ENCODE results near the gene THEM4. TPM values are rescaled to one million over a fixed set of nuclear protein-coding genes. Genes with fewer than 3 reads are reported as not detected.

The THEM4 gene
- total RNA-seq, 1 experiment from 2014 or later, result 10.9 TPM

DNA sequence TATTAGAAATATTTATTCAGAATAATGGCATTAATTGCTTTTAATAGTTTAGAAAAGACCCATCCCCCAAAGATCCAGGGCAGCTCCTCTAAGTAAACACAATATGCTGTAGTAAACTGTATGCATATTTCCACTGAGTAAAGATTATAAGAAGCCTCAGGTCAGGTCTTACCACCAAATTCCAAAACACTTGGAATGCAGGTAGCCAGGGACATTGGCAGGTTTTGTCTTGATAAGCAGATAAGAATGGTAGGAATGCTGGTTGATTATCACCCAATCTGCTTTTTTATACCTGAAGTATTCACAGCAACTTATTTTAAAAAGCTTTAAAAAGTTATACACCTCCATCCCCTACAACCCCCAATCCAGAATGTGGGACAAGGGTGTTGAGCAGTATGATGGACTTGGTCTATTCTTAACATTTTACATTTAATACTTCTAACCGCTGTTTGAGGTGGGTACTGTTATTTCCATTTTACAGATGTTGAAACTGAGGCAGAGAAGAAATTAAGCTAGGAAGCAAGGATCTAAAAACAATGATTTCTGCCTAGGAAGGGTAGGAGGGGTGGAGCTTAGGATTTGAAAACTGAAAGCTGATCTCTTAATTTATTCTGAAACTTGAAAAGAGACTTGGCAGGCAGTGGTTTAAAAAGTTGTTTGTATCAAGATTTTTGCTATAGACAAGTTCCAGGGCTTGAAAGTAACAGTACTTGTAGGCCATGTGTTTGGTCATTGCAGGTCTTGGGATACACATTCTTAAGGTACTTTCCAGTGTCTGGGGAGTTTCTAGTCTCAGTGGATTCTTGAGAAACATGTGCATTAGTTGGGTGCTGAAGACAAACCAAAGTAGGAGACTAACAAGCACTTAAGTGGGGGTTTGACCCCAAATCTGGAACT is 15.6 kb upstream of the THEM4 start:
- POLR2A ChIA-PET, result no interaction called here
- H3K27ac Mint-ChIP-seq, result 0 out of 2 replicates have a peak overlapping the region, but pooled peaks have one; percentile 21
- peaks cover 19% of the 10 kb centered on the region for H3K4me1 Mint-ChIP-seq
- ATAC-seq (no peak), DNase-seq (ENCODE audit: low spot score) (no peak)
- TF ChIP-seq, protein P1, sequence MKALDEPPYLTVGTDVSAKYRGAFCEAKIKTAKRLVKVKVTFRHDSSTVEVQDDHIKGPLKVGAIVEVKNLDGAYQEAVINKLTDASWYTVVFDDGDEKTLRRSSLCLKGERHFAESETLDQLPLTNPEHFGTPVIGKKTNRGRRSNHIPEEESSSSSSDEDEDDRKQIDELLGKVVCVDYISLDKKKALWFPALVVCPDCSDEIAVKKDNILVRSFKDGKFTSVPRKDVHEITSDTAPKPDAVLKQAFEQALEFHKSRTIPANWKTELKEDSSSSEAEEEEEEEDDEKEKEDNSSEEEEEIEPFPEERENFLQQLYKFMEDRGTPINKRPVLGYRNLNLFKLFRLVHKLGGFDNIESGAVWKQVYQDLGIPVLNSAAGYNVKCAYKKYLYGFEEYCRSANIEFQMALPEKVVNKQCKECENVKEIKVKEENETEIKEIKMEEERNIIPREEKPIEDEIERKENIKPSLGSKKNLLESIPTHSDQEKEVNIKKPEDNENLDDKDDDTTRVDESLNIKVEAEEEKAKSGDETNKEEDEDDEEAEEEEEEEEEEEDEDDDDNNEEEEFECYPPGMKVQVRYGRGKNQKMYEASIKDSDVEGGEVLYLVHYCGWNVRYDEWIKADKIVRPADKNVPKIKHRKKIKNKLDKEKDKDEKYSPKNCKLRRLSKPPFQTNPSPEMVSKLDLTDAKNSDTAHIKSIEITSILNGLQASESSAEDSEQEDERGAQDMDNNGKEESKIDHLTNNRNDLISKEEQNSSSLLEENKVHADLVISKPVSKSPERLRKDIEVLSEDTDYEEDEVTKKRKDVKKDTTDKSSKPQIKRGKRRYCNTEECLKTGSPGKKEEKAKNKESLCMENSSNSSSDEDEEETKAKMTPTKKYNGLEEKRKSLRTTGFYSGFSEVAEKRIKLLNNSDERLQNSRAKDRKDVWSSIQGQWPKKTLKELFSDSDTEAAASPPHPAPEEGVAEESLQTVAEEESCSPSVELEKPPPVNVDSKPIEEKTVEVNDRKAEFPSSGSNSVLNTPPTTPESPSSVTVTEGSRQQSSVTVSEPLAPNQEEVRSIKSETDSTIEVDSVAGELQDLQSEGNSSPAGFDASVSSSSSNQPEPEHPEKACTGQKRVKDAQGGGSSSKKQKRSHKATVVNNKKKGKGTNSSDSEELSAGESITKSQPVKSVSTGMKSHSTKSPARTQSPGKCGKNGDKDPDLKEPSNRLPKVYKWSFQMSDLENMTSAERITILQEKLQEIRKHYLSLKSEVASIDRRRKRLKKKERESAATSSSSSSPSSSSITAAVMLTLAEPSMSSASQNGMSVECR (CRISPR knock-in tag; IDR thresholded peaks at IDR 0.05; ENCODE audit: borderline replicate concordance), result no peak
- no peak for TF ChIP-seq RORB (CRISPR knock-in tag; IDR thresholded peaks at IDR 0.05)
- no peak for TF ChIP-seq ZNF121 (CRISPR knock-in tag; IDR thresholded peaks at IDR 0.05)
- no peak for TF ChIP-seq FOXP1 (CRISPR knock-in tag; IDR thresholded peaks at IDR 0.05; ENCODE audit: borderline replicate concordance)
- TF ChIP-seq GABPB1 (CRISPR knock-in tag; IDR thresholded peaks at IDR 0.05), result no peak
- TF ChIP-seq, protein P2, sequence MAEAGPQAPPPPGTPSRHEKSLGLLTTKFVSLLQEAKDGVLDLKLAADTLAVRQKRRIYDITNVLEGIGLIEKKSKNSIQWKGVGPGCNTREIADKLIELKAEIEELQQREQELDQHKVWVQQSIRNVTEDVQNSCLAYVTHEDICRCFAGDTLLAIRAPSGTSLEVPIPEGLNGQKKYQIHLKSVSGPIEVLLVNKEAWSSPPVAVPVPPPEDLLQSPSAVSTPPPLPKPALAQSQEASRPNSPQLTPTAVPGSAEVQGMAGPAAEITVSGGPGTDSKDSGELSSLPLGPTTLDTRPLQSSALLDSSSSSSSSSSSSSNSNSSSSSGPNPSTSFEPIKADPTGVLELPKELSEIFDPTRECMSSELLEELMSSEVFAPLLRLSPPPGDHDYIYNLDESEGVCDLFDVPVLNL (CRISPR knock-in tag; IDR thresholded peaks at IDR 0.05; ENCODE audit: borderline replicate concordance, low read depth), result no peak
- TF ChIP-seq, protein P3, sequence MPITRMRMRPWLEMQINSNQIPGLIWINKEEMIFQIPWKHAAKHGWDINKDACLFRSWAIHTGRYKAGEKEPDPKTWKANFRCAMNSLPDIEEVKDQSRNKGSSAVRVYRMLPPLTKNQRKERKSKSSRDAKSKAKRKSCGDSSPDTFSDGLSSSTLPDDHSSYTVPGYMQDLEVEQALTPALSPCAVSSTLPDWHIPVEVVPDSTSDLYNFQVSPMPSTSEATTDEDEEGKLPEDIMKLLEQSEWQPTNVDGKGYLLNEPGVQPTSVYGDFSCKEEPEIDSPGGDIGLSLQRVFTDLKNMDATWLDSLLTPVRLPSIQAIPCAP (CRISPR knock-in tag; IDR thresholded peaks at IDR 0.05), result no peak
- no peak for TF ChIP-seq GRHL2 (CRISPR knock-in tag; IDR thresholded peaks at IDR 0.05; ENCODE audit: insufficient replicate concordance, severe bottlenecking)
- TF ChIP-seq TP53 (CRISPR knock-in tag; IDR thresholded peaks at IDR 0.05), result no peak
- no peak for TF ChIP-seq CREM (CRISPR knock-in tag; IDR thresholded peaks at IDR 0.05)
- no peak for TF ChIP-seq FOXJ3 (CRISPR knock-in tag; IDR thresholded peaks at IDR 0.05; ENCODE audit: borderline replicate concordance)
- H3K9me3 Mint-ChIP-seq, result peaks cover 5% of the 10 kb centered on the region
- H3K4me3 Mint-ChIP-seq, result no peak overlapping the region
- no peaks in the 10 kb centered on the region for H3K27me3 Mint-ChIP-seq (ENCODE audit: low read depth)
- peaks cover under 1% of the 10 kb centered on the region; the same call in 1 of the 2 replicates for H3K36me3 Mint-ChIP-seq
- CTCF ChIA-PET, result interaction anchor here (0.8 kb wide), 1 partner anchor 77 kb away, joined by 3 read pairs; no protein-coding TSS in a partner anchor

DNA sequence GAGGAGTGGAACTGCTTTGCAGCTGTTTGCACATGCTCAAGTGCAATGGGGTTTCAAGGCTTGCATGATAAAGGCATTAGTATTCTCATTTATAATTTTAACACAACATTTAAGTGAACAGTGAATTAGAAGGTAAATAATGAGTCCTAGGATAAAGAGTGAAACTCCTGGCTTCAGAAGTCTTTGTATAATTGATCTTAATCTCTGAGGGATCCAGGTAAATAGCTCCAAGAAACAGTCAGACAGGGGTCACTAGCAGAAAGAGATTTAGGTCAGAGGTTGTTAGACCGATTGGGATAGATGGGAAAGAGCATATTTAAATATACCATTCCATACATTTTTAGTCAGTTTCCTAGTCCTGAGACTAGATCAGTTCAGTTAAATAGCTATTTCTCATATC is 14.1 kb upstream of the THEM4 start:
- CTCF ChIA-PET, result interaction anchor here (1.1 to 1.3 kb wide), 2 partner anchors 45 to 78 kb away, joined by 3 read pairs; no protein-coding TSS in a partner anchor
- POLR2A ChIA-PET, result no interaction called here
- DNase-seq (ENCODE audit: low spot score), result no peak
- Mint-ChIP-seq H3K27ac (no peak overlapping the region), H3K4me1 (peaks cover 23% of the 10 kb centered on the region), H3K27me3 (ENCODE audit: low read depth) (no peaks in the 10 kb centered on the region), H3K9me3 (no peaks in the 10 kb centered on the region), H3K4me3 (no peak overlapping the region), H3K36me3 (no peaks in the 10 kb centered on the region)
- no peak for ATAC-seq
- TF ChIP-seq ZBTB21 (CRISPR knock-in tag; IDR thresholded peaks at IDR 0.05; ENCODE audit: borderline replicate concordance), result no peak
- TF ChIP-seq, protein P4, sequence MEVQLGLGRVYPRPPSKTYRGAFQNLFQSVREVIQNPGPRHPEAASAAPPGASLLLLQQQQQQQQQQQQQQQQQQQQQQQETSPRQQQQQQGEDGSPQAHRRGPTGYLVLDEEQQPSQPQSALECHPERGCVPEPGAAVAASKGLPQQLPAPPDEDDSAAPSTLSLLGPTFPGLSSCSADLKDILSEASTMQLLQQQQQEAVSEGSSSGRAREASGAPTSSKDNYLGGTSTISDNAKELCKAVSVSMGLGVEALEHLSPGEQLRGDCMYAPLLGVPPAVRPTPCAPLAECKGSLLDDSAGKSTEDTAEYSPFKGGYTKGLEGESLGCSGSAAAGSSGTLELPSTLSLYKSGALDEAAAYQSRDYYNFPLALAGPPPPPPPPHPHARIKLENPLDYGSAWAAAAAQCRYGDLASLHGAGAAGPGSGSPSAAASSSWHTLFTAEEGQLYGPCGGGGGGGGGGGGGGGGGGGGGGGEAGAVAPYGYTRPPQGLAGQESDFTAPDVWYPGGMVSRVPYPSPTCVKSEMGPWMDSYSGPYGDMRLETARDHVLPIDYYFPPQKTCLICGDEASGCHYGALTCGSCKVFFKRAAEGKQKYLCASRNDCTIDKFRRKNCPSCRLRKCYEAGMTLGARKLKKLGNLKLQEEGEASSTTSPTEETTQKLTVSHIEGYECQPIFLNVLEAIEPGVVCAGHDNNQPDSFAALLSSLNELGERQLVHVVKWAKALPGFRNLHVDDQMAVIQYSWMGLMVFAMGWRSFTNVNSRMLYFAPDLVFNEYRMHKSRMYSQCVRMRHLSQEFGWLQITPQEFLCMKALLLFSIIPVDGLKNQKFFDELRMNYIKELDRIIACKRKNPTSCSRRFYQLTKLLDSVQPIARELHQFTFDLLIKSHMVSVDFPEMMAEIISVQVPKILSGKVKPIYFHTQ (CRISPR knock-in tag; IDR thresholded peaks at IDR 0.05), result no peak
- TF ChIP-seq, protein P5, sequence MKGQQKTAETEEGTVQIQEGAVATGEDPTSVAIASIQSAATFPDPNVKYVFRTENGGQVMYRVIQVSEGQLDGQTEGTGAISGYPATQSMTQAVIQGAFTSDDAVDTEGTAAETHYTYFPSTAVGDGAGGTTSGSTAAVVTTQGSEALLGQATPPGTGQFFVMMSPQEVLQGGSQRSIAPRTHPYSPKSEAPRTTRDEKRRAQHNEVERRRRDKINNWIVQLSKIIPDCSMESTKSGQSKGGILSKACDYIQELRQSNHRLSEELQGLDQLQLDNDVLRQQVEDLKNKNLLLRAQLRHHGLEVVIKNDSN (CRISPR knock-in tag; IDR thresholded peaks at IDR 0.05), result no peak
- TF ChIP-seq, protein P6, sequence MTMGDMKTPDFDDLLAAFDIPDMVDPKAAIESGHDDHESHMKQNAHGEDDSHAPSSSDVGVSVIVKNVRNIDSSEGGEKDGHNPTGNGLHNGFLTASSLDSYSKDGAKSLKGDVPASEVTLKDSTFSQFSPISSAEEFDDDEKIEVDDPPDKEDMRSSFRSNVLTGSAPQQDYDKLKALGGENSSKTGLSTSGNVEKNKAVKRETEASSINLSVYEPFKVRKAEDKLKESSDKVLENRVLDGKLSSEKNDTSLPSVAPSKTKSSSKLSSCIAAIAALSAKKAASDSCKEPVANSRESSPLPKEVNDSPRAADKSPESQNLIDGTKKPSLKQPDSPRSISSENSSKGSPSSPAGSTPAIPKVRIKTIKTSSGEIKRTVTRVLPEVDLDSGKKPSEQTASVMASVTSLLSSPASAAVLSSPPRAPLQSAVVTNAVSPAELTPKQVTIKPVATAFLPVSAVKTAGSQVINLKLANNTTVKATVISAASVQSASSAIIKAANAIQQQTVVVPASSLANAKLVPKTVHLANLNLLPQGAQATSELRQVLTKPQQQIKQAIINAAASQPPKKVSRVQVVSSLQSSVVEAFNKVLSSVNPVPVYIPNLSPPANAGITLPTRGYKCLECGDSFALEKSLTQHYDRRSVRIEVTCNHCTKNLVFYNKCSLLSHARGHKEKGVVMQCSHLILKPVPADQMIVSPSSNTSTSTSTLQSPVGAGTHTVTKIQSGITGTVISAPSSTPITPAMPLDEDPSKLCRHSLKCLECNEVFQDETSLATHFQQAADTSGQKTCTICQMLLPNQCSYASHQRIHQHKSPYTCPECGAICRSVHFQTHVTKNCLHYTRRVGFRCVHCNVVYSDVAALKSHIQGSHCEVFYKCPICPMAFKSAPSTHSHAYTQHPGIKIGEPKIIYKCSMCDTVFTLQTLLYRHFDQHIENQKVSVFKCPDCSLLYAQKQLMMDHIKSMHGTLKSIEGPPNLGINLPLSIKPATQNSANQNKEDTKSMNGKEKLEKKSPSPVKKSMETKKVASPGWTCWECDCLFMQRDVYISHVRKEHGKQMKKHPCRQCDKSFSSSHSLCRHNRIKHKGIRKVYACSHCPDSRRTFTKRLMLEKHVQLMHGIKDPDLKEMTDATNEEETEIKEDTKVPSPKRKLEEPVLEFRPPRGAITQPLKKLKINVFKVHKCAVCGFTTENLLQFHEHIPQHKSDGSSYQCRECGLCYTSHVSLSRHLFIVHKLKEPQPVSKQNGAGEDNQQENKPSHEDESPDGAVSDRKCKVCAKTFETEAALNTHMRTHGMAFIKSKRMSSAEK (CRISPR knock-in tag; IDR thresholded peaks at IDR 0.05; ENCODE audit: borderline replicate concordance), result no peak
- TF ChIP-seq TCF7 (CRISPR knock-in tag; IDR thresholded peaks at IDR 0.05; ENCODE audit: low read depth), result no peak

All from WTC11 (cell line).